Activated gamma-delta T cell treated with Interleukin-2 at 50 U/mL for 16 hours (primary cell): ENCODE data around the gene RALGPS1.
A peak's percentile ranks its signal among the peaks of the same experiment; 100 is the strongest.
"Not testable (repeated sequence)": the region's sequence is repeated elsewhere in the genome, so short reads cannot be mapped to it uniquely, and the experiment has no call there.

Experiments
- DNase-seq: peaks from one replicate; pipeline ENCODE4 v3.0.0-alpha.2; 2020

The RALGPS1 gene

DNA sequence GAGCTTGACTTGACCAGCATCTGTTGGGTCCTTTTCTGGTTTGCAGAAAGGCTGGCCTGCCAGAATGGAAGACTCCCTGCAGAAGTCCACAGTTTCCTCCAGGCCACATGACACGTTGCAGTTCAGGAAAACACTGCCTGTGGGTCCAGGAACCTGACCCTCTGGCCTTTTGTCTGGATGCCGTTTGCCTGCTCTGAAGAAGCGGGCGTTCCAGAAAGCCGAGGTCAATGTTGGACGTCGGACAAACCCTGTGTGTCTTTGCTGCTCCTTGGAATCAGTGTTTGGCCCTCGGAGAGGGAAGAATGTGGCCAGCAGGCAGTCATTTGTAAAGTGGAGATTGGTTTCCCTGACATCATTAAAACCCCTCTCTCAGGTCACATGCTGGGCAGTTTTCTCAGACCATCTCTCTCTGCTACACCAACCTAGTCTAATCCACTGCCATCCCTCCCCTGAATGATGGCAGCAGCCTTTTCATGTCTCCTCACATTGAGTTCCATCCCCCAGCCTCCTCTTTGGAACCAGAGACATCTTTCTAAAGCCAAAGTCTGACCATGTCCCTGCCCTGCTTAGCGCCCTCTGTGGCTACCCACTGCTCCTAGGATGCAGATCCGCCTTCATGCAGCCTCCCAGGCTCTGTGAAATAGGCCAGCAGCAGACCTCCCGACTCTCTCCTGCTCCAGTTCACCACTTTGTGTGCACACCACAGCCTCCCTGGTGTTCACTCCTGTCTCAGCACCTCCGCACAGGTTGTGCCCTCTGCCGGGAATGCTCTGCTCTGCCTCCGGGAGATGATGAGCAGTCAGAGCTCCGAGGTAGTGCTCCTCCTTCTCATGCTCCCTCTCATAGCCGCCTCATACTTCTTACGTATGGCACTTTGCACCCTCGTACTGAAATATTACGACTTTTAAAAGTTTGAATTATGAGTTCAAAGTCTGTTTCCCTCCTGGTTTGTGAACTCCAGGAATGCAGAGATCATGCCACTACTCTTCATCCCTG lies 75.6 kb downstream of the RALGPS1 start:
- DNase-seq, result no peak

DNA sequence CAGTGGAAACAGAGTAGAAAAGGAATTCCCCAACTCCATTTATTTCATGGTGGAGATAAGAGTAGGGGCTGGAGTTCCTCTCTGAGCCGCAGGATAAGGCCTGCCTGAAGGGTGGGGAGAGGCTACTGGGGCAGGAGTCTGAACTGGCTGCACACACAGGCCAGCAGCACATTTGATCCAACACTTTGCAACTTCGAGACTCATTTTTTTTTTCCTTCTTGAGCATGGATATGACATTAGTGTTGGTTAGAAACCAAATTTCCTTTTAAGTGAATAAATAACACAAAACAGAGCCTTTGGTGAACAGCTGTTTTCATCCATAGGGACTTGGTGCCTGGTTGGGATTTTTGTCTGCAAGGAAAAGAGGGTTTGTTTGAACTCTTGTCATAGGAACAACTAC lies 76.6 kb downstream of the RALGPS1 start:
- DNase-seq, result no peak

DNA sequence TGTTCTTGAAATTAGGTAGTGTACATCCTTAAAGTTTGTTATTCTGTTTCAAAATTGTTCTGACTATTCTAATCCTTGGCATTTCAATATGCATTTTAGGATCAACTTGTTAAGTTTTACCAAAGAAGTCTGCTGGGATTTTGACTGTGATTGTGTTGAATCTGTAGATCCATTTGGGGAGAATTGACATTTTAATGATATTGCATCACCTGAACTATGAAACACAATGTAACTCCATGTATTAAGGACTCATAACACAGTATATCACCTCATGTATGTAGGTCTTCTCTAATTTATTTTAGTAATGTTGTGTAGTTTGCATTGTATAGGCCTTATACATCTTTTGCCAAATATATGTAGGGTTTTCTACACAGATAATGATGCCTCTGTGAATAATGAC lies 77.8 kb downstream of the RALGPS1 start:
- no peak for DNase-seq

DNA sequence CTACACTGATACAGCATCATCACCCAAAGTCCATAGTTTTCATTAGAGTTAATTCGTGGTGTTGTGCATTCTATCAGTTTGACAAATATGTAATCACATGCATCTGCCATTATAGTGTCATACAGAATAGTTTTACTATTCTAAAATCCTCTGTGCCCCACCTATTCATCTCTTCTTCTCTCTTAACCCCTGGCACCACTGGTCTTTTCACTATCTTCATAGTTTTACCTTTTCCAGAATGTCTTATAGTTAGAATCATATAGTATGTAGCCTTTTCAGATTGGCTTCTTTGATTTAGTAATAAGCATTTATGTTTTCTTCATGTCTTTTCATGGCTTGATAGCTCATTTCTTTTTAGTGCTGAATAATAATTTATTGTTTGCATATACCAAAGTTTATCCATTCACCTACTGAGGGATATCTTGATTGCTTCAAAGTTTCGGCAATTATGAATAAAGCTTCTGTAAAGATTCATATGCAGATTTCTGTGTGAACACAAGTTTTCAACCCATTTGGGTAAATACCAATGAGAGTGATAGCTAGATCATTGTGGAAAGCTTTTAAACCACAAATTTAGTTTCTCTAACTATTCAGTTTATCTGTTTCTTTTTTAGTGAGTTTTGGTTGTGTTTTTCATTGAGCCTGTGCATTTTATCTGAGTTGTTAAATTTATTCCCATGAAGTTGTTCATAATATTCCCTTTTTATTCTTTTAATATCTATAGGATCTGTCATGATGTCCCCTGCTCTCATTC lies 84.9 kb downstream of the RALGPS1 start:
- no peak for DNase-seq

DNA sequence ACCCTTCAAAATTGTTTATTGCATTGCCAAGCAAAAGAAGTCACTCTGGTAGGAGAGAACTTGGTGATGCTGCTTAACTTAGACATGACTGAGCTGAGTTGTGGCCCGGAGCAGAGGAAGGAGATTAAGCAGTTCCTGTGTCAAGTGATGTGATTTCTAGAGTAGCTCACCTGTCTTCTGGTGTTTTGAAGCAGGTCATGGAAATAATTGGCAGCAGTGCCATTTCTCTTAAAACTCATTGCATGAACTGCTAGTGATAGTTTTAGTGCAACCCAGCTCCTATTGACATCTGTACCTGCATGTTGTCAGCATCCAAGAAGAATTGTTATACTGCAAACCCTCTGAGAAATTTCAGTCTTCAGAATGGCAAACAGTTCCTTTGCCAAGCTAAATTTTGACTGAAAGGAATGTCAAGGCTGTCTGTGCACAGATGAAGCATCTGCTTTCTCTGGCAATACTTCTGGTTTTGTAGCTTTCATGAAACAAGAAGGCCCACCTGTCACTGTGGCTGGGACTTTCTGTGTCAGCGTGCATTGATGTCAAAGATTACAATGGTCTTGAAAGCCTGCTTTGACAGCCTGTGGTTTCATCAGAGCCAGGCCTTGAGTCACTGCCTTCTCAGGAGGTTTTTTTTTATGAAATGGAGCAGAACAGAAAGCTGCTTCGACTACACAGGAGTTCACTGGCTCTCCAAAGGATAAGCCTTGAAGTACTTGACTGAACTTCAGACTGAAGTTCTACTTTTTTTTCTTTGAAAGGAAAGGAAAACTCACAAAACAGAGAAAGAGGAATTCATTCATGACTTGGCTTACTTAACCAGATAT lies 90.6 kb downstream of the RALGPS1 start:
- DNase-seq, result peak; percentile 64

DNA sequence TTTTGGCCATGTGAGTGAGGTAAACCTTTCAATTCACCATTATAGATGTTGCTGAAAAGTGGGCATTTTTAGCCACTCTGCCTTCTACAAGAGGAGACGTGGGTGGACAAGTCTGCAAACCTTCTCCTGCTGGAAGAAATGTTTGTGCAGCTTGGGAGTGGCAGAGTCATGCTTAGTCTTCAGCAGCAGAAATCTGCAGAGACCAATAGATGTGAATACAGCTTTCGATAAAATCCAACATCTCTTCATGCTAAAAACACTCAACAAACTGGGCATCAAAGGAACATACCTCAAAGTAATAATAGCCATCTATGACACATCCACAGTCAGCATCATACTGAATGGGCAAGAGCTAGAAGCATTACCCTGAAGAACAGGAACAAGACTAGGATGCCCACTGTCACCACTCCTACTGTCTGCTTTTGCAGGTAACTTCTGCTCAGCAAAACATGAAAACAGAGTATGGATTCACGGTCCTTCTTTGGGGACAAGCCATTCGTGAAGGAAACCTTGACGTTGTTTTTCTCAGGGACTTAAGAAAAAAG lies 91.3 kb downstream of the RALGPS1 start:
- DNase-seq, result no peak

DNA sequence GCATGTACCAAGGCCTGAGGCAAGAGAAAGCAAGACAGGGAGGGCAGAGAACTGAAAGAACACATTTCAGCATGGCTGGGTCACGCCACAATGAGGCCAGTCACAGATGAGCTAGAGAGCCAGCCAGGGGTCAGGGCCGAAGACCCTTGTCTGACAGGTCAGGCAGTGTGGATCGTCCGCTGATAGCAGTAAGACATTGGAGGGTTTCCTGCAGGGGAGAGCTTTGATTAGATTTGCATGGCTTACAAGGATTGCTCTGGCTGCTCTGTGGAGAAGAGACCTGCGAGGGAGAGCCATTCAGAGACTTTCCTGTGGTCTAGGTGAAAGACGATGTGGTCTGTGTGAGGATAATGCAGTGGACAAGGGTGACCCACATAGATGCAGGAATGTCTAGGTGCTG lies 93.1 kb downstream of the RALGPS1 start:
- DNase-seq, result no peak

DNA sequence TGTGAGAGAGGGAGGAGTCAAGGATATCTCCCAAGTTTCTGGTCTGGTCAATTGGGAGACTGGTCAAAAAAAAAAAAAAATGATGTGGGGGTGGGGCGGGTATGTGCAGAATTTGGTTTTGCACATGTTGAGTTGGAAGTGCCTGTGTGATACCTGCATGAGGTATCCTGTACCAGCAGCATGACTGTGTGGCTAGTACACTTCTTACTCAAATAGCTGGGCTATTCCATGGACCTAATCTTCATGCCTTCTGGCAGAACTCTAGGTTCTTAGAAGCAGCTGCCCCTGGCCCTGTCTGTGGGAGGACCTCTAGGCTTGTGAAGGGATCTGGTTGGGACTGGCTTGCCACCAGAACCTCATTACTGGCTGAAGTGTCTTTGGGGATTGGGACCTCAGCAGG lies 93.5 kb downstream of the RALGPS1 start:
- DNase-seq, result no peak

DNA sequence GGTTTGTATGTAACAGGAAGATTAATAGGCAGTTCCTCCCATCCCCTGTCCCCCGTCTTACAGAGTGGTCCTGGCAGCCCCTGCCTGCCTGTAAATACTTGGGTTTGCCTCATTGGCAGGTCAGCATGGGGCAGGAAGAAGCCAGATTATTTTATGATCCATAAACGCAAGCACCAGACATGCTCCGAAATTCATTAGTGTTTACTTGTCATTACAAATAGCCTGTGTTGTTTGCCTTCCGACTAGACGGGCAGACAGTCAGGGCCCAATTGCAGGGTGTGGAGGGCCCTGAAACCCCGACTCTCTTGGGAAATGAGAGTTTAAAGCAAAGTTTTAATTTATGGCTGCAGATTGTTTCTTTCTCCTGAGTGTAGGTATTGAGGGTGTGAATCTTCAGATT lies 97.2 kb downstream of the RALGPS1 start:
- DNase-seq, result no peak

DNA sequence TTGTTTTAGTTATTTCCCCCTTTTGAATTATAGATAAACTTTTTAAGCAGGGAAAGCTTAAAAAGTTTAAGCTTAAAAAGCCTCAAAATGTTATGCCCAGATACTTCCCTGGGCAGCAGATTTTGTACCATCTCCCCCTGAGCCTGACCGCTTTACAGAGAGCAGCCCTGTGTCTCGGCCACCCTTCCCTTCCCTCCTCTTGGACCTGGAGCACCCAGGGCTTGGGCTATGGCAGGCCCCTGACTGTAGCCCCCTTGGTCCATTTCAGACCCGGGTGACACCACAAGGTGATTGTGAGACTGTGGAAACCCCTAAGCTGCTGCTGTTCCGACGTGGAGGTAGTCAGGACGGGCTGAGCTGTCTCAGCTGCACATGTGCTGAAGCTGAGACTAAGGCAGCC lies 97.7 kb downstream of the RALGPS1 start:
- DNase-seq, result no peak

DNA sequence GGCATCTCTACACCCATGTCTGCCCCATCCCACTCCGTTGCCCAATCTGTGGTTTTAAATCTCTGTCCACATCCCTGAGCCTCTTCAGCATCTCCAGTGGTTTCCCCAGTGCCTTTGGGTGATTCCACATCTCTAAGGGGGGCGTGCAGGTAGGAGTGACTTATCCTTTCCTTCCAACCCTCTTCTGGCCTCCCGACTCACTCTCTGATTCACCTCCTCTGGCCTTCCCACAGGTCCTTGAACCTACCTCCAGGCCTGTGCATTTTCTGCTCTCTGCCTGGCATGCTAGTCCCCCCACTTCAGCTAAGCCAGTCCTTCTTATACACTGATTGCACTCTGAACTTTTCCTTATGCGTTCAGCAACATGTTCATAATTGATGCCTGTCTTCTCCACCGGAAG lies 99.0 kb downstream of the RALGPS1 start:
- no peak for DNase-seq

DNA sequence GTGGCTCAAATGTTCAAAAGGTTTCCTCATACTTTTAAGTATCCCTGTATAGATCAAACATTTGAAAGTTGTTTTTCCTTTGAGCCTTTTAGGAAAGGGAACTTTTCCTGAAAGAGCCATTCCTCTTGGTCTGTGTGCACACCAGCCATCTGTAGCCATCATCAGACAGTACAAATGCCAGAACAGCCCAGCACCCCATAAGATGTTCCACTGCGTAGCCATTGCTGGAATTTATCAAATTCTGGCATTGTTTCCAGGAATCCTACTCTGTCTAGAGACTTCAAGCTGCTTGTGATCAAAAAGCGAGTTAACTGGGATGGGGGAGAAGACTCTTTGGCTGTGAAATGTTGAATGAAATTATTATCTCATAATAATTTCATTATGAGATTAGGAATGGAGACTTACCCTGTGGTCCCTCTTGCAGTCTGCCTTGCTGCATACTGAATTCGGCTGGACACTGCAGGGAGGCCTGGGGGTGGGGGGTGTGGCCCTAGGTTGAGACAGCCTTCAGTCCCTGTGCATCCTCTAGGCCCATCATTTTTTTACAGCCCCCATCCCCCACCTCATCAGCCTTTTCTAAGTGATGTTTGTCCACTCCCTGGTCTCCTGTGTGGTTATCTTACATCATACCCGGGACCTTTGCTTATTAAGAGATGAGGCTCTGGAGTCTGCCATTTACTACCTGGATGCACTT lies 99.8 kb downstream of the RALGPS1 start:
- no peak for DNase-seq

DNA sequence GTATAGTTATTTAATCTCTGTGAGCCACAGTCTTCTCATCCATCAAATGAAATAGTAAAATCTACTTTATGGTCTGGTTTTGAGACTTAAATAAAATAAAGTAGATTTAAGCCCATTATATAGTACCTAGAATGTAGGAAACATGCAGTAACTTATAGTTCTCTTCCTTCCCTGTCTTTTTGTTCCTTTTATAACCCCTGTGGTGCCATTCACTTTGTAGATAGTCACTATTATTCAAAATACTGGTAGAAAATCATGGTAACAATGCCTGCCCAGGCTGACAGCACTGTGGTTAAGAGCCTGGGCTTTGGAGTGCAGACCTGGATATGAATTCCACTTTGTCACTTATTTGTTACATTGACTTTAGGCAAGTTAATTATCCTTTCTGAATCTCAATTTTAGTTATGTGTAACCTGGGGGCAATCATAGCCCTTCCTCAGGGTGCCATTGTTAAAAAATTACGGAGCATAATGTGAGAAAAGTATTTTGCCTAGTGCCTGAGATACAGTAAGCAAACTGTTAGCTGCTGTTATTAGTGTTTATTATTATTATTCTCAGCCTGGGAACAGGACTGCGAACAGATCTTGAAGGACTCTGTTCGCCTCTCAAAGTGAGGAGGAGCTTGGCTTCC lies 100.4 kb downstream of the RALGPS1 start:
- DNase-seq, result no peak

DNA sequence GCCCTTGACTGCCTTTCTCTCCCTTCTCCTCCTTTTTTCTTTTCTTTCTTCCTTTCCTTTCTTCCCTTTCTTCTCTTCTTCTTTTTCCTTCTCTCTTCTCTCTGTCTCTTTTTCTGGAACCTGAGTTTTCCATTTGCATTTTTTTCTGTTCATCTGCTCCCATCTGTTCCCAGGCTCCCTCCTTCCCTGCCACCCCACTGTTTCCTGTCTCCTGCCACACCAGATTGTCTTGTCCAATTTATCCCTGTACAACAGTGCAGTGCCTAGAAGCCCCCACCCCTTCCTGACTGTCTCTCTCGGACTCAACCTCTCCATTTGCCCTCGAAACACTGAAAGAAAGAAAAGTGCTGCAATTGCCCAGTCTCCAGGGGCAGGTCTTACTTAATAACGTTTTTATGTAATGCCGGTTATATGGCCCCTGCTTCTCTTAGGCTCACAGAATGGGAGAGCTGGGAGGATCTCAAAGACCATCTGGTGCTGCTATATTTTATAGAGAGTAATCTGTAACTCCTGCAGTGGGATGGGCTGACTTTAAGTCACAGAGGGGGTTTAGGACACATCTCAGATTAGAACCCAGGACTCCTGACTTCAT lies 101.4 kb downstream of the RALGPS1 start:
- no peak for DNase-seq

DNA sequence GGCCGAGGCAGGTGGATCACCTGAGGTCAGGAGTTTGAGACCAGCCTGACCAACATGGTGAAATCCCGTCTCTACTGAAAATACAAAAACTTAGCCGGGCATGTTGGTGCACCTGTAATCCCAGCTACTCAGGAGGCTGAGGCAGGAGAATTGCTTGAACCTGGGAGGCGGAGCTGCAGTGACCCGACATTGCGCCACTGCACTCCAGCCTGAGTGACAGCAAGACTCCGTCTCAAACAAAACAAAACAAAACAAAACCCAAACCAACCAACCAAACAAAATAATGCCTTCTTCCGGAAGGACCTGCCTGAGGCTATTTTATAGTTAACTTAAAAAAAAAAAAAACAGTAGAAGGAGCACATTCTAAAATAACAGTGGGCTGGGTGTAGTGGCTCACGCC lies 103.4 kb downstream of the RALGPS1 start:
- not testable (repeated sequence) for DNase-seq

DNA sequence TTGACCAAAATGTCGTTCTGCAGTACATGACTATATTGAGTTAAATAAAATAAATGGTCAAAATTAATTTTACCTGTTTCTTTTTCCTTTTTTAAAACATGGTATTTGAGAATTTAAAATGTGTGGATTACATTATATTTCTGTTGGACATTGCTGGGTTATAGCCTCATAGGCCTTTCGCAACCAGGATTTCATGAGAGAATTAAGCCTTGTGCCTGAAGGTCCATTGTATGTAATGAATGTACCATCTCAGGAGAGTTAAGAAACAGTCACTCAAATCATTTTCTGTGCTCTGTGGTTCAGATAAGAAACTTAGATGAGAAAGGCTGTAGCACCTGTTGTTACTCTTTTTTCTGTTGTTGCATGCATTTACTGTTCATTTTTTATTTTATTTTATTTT lies 104.4 kb downstream of the RALGPS1 start:
- DNase-seq, result no peak

DNA sequence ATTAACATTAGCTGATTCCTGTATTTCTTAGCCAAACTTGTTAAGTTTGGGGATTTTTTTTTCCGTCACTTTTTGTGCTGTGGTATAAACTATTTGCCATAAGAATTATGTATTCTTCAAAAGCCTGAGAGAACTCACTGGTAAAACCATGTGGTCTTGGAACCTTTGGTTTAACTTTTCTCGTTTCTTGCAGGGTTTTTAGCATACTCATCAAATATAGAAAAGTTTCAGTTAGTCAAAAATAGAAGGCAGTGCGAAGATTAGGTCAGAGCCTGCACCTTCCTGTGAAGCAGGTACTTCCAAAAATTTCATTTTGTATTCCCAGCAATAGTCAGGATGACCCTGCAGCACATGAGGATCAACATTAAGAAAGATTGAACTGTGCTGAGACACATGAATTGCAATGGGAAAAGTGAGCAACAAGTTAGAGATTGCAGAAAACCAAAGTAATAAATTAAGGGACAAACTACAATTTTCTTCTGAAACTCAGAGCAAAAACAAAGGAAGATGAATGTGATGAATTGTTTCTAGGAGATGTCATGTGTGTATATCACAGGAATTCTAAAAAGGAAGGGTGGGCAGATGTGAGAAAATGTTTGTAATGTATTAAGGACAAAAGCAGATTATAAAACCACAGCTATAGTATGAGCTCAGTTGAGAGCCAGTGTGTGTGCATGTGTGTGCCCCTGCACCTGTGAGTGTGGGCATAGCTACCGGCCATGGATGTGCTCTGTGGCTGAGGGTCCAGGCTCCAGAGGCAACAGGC lies 105.6 kb downstream of the RALGPS1 start:
- no peak for DNase-seq

DNA sequence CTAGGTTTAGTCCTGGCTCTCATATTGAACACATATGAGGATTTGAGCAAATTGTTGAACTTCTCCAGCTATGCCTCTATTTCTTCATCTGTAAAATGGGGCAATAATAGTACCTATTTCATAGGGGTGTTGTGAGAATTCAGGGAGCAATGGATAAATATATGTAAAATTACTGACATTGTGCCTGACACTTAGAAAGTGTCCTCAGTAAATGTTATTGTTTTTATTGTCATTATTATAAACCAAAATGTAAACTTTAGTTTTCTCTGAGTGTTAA lies 106.2 kb downstream of the RALGPS1 start:
- no peak for DNase-seq

DNA sequence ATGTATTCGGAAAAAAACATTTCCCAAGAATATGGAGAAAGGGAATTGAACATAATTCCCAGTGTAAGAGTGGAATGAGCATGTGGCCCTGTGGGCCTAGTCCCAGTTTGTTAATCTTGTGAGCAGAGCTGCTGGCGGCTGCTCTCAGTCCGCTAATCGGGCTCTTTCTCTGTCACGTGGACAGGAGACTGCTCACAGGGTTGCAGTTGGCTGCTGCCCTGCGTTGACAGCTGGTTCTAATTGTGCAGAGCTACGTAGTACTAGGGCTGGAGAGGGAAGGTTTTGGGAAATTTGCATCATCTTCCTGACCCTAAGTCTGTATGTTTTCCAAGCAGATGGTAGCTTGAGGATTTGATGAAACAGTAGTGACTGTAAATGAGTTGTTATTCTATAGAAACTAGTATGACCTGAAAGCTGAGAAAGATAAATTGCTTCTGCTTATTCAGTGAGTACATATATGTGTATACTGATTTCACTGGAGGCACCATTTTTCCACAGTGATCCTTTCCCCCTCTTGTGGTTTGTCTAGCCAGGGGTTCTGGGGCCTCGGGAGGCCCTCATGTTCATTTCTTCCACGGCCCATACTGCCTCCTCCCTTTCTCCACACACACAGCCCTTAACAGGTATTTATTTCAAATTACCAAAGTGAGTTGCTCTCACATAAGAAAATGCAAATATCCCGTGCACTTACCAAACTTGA lies 107.2 kb downstream of the RALGPS1 start:
- DNase-seq, result no peak
